ENCODE data around the gene LPIN1. TPM values are rescaled to one million over a fixed set of nuclear protein-coding genes. Genes with fewer than 3 reads are reported as not detected.
"Not testable (repeated sequence)": the region's sequence is repeated elsewhere in the genome, so short reads cannot be mapped to it uniquely, and the experiment has no call there.

Gene LPIN1
- polyA plus RNA-seq, 3 donors = 18.3 to 35.2 (median 29.3) TPM

DNA sequence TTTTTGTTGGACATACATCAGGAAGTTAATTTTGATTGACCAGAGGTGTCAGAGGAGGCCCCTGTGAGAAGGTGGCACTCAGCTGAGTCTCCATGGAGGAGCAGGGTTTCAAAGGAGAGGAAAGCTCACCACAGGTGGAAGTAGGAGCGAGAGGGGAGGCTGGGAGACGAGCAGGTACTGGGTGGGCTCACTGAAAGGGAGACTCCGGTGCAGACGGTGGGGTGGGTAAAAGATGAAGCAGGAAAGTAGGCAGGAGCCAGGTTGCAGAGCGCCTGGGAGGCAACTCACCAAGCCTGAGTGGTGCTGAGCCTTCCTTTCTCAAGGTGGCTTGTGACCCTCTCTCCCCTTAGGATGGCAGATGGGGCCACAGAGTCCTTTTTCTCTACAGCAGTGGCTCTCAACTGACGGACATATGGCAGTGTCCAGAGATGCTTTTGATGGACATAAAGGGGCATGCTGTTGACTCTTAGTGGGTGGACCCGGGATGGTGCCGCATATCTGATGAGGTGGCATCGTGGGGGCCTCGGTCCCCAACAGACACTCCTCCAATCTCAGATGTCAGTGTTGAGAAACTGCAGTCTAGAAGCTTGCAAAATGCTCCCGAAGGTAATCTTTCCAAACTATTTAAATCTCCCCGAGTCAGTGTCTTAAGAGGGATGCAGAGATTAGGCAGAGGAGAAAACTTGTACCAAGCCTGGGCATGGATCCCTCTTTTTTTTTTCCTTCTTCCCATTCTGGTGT, 64.0 kb downstream of the LPIN1 start:
- no peak for DNase-seq

DNA sequence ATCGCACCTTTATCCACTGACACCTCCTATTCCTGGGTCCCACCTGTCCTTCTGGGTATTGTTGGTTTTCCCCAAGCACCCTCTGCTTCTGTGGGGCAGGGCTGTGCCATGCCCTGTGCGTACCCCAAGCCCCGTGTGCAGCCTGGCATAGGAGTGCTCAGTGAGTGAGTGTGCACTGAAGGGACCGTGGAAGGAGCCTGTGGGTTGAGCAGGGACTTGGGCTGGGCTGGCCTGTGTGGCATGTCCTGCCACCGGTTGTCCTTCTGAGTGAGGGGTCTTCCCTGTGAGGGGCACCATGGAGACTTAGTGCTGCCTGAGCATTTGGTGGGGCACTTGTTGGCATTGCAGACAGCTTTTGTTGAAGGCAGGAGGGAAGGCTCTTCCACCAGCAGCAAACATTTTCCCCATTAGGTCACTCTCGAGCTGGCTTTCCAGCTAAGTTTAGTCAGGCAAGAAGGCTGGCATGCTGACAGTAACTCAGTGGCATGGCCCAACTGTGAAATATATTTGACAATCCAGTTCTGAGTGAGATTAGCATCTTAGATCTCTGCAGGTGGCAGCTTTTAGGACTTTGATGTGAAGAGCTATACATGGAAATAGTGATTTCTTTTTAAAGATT, 64.7 kb downstream of the LPIN1 start:
- DNase-seq = no peak

DNA sequence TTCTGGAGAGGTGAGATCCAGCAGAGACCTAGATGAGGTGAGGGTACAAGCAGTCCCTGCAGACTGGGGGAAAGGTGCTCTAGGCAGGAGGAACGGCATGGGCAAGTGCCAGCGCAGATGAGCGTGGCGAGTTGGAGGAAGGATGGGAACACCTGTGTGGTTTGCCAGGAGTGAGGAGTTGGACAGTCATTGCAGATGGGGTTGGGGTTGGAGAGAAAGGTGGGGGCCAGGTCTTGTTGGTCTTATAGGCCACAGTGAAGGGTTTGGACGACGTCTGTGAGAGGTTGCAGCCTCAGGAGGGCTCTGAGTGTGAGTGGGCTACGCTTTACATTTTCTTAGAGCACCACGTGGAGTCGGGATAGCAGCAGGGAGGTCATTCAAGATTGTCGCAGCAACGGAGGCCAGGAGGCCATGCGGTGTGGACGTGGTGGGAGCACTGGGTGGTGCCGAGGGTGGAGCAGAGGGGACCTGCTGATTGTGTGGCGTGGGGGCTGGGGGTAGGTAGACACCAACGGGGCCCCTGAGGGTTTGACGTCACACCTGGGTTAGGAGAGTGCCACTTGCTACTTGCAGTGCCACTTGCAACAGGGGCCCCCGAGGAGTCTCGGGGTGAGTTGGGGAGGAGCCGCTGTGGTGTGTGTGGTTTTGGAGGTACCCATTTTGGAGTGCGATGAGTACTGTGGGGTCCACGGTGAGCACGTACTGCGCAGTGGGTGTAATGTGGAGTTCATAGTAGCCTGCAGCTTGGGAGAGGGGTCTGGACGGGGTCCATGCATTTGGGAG, 66.2 kb downstream of the LPIN1 start:
- DNase-seq = no peak

DNA sequence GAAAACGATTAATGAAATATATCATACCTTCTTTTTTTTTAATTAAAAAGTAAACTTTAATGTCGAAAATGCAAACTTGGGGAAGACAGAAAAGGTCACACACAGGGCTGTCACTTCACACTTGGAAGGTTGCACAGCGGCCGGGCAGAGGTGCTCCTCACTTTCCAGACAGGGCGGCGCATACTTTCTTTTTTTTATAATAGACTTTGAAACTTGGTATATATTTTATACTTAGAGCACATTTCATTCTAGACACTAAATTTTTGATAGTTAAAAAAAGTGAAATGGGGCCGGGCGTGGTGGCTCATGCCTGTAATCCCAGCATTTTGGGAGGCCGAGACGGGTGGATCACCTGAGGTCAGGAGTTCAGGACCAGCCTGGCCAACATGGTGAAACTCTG, 66.9 kb downstream of the LPIN1 start:
- not testable (repeated sequence) for DNase-seq

DNA sequence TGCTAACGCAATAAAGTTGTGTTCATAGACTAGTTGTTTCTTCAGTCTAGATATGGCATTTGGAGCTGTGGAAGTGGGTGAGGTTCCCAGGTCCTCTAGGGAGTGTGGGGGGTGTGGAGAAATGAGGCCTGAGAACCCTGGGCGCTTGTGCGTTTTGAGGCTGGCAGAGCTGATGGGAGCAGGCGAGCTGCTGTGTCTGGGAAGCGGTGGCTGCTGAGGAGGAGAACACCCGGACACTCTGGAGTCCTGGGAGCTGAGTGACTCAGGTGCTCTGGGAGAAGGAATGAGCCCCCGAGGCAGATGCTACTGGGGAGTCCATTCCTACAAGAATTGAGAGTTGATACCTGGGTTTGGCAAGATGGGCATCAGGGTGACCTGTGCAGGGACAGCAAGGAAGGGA, 67.5 kb downstream of the LPIN1 start:
- no peak for DNase-seq

DNA sequence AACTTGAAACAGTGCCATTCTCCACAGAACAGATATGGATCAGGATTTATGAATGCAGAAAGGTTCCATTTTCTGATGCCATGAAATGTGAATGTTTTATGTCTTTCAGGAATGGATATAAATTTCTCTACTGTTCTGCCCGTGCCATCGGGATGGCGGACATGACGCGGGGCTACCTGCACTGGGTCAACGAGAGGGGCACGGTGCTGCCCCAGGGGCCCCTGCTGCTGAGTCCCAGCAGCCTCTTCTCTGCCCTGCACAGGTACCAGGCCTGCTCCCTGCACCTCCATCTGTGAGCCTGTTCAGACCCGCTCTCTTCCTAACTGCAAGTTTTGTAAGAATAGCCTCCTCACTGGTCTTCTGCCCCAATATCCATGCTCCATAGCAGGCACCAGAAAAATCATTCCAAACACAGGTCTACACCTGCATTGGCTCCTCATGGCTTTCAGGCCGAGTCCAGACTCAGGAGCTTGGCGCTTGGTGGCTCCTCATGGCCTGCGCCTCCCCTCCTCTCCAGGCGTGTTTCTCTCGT, 68.6 kb downstream of the LPIN1 start:
- DNase-seq = no peak

DNA sequence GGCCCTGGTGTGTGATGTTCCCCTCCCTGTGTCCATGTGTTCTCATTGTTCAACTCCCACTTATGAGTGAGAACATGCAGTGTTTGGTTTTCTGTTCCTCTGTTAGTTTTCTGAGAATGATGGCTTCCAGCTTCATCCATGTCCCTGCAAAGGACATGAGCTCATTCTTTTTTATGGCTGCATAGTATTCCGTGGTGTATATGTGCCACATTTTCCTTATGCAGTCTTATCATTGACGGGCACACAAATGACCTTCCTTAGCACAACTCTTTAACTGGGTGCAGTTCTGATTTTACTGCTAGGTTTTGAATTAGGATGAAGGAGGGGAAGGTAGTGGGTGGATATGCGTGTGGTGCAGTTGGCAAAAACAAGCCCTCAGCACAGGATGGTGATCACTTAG, 70.5 kb downstream of the LPIN1 start:
- not testable (repeated sequence) for DNase-seq

DNA sequence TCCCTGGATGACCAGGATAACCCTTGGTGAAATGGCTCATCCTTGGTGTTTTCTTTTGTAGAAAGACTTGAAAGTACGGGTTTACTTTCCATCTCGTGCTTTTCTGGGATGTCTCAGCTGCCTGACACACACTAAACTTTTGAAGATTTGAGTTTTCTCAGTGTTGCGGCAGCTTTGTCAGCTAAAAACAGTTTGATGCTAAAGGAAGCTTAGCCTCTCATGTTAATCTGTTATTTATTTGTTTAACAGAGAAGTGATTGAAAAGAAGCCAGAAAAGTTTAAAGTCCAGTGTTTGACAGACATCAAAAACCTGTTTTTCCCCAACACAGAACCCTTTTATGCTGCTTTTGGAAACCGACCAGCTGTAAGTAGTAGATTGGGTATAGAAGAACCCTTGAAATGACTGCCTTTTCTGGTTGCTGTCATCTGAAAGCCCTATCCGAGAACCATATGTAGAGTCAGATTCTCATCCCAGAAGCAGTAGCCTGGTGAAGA, 72.8 kb downstream of the LPIN1 start:
- DNase-seq = peak; percentile 10

DNA sequence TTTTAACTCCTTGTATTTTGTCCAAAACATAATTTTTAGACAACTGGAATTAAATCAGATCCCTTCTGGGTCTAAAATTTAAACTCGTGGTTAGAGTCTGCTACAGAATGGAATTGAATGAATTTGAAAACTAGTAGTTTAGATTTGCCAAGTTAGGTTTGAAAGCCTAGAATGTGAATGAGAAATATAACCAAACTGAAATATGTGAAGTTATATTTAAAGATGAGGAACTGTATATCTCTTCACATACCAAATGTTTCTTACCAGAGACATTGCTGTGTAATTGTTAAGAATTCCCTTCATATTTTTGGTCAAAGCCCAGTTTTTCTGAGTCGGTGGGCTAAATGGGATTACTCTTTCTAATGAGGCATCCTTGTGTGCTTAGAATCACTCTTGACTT, 74.2 kb downstream of the LPIN1 start:
- DNase-seq = no peak

DNA sequence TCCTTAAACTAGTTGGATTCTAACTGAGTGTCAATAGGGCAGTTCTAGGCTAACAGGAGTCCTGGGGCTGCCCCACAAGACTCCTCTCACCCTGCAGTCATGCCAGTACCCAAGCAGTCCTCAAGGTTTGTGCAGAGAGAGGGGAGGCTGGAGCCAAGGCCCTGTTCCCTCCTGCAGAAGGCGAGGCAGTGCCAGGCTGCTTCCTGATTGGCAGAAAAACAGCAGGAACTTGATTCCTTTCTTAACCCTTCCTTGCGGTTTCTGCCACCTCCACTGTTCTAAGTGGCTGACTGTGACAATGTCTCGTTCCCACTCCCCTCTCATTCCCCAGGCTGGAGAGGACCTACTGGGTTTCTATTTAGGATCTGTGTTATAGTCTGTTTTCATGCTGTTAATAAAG, 75.3 kb downstream of the LPIN1 start:
- DNase-seq = no peak

DNA sequence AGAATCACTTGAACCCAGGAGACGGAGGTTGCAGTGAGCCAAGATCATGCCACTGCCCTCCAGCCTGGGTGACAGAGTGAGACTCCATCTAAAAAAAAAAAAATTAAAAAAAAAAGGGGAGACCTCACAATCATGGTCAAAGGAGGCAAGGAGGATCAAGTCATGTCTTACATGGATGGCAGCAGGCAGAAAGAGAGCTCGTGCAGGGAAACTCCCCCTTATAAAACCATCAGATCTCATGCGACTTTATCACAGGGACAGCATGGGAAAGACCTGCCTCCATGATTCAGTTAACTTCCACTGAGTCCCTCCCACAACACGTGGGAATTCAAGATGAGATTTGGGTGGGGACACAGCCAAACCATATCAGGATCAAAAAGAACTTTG, 75.9 kb downstream of the LPIN1 start:
- DNase-seq = not testable (repeated sequence)

DNA sequence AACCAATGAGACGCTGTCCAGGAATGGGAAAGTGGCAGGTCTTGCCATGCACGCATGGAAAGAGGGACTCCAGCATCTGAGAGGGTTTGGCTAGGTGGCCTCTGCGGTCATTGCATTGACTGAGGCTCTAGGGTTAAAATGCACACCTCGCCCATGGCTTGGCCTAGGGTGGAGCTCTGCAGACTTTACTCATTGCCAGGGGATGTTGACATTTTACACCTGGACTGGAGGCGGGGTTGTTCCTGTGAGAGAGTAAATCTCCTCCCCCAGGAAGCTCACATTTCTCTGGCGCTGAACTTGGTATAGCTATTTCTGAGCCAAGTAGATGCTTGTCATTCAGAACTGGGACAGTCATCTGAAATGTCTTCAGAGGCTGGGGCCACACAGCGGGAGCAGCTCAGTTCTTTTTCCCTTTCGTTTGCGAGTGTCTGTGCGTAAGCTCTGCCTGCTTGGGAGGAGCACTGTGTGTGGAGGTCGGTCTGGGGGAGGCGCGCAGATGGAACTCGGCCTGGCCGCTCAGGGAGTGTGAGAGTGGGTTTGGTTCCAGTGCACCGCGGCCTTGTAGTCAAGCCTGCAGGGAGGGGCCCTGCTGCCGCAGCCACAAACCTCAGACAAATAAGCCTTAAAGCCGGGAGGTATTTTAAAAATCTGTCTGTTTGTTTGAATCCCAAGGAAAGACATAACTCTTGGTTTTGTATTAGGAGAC, 76.5 kb downstream of the LPIN1 start:
- peak; percentile 14 for DNase-seq

DNA sequence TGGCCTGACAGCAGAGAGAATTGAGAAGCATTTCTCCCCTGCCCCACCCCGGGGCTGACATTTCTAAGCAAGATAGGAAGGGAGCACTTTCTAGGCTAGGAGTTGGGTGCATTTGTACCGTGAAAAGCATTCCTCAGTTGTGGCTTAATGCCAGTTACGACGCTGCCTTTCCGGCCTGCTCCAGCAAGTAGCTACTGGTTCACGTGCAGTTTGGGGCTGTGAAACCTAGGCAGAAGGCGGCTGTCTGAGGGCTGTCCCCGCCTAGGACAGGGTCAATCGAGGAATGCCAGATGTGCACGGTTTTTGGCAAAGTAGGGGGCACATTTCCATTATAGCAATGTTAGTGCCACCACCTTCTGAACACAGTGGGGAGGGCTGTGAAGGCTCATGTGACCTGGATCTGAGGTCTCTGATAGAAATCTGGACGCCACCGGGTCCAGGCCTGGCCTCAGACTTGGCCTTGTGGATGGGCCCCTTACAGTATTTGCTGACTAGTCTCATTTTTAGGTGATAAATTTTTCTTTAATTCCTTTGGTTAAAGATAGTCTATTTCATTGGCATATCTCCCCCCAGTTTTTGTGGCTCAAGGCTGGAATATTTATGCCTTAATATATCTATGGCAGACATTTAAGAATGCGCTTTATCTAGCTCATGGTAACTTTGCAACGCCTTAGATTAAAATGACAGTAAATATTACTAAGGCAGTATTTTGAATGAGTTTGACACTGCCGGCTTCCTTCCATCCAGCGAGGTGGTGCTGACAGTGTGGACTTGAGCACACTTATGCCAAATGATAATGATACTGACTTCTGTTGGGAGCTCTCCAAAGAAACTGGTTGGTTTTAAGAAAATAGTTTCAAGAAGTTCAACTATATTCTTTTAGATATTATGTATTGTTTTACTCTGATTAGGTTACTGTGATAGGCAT, 78.7 kb downstream of the LPIN1 start:
- DNase-seq = no peak

DNA sequence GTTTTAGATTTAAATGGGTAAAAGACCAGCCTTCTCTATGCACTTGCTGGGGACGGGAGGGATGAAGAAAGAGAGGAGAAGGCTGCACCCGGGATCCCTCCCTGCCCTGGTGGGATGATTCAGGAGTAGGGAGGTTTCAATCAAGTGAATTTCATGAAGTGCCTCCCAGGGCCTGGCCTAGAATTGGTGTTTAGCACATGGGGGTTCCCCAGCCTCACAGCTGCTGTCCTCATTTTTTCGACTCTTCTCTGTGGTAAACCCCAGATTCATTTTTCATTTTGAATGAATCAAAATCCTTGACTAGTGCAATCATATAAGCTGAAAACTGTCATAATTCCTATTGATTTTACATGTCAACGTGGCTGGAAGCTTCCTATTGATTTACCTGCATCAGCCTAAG, 81.1 kb downstream of the LPIN1 start:
- DNase-seq = no peak

DNA sequence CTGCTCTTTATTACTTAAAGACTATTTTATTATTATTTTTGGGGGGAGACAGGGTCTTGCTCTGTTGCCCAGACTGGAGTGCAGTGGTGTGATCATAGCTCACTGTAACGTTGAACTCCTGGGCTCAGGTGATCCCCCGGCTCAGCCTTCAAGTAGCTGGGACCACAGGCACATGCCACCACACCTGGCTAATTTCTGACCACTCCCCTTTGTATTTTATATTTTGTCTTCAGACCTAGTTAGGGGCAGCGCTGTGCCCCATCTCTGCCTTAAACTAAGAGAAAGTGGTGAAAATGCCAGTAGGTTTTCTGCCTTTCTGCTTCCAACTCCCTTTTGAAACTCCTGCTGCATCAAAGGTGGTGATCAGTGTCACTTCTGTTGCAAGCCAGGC, 82.5 kb downstream of the LPIN1 start:
- no peak for DNase-seq

DNA sequence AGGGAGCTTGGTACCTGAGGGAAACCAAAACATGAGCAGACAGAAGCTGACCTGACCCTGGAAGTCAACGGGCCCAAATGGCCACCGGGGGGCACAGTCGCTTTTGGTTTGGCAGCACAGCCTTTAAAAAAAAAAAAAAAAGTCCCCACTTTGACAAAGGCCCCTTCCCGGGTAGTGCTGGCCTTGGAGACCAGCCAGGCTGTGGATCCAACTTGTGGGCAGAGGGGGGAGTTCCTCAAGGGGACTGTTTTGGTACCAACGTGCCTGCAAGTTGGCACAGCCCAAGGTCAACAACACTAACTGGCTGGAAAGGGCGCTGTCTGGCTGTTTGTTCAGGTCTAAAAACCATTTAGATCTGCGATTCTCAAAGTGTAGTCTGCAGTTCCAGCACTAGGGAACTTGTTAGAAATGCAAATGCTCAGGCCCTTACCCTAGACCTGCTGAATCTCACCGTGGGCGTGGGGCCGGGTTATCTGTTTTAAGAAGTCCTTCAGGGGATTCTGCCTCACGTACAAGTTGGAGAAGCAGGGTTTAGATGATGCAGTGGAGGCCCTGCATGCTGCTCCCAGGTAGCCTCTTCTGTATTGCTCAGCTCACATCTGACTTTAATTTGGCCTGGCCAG, 83.0 kb downstream of the LPIN1 start:
- DNase-seq = peak; percentile 76

DNA sequence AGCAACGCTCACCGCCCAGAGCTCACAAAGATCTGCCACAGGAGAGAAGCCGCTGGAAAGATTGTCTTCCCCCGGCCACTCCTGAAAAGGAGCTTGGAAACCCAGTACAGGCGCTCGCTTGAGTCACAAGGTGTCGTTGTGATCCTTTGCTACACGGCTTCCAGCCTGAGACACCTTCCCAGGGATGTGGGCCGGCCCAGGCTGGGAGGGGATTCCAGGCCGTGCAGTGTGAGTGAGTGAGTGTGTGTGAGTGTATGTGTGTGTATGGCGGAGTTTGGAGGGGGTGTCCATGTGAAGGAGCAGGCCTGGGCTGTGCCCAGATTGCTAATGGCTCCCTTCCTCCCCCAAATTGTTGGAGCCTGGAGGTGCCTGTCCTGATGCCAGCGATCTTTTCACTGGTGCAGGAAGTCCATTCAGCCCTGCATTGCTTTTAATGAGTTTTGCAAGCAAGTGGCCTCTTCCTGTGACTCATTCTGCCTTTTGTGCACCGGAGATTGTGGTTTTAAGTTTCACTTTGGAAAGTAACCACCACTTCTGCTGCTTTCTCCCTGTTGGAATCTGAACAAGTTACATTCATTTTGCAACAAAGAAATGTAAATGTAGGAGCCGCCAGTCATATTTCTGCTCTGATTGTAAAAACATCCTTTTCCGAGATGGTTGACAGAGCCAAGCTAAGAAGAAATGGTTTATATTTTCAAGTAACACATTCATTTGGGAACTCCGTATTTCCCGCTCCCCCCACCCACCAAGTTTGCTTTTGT, 83.7 kb downstream of the LPIN1 start:
- DNase-seq = peak; percentile 89

DNA sequence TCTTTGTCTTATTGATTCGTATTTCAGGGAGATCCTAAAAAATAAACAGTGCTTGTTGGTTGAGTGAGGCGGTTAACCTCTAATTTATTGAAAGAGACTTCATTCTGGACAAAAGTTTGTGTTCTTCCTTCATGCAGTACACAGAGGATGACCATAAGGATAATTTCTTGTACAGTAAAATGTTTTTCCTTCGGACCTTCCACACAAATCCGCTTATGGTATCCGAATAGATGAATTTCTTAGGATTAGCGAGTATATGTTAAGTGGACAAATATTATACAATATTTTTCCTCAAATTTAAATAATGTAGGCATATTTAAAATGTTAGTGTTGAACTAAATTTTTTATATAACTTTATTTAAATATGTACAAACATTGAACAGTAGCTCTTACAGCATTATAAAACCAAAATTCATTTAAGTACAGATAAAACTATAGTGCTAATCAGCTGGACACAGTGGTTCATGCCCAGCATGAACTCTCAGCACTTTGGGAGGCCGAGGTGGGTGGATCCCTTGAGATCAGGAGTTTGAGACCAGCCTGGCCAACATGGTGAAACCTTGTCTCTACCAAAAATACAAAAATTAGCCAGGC, 84.4 kb downstream of the LPIN1 start:
- DNase-seq = no peak

DNA sequence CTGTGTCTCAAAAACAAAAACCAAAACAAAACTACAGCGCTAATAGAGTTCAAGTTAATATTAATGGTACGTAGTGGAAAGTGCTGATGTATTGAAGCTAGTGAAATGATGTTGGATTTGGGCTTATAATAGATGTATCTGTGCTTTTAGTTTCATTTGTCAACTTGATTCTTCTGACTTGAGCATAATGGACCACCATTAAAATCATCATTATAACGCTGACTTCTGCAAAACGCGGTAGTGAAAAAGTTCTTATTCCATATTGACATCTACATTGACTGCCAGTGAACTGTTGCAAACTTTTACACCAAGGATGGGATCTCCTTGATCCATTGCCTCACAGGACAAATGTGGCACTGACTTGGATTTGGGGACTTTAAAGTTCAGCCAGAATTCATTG, 85.0 kb downstream of the LPIN1 start:
- no peak for DNase-seq

Measured in renal pelvis (tissue), 4 donors.